ENCODE measurements around the gene THAP5. TPM values are rescaled to one million over a fixed set of nuclear protein-coding genes. Genes with fewer than 3 reads are reported as not detected.

The THAP5 gene
- polyA plus RNA-seq, 1 of the 3 experiments (the other 2 are of a cell fraction) = 4.2 TPM

DNA sequence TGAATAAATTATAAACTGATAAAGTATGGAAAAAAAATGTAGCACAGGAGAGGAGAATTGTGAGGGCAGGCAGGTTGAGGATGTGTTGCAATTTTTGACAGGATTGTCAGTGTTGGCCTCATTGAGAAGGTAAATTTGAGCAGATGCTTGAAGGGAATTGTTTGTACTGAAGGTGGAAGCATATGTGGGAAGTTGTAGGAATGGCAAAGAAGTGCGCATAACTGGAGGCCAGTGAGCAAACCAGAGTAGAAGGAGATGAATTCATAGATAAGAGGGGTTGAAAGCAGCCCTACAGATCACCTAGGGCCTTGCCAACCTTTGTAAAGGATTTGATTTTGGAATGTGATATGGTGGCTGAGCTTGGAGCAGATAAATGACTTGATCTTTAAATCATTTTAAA lies 6.6 kb upstream of the THAP5 start:
- H3K4me3 ChIP-seq (ENCODE audit: low read depth in 2 of 2, low read length in 1 of 2) = no peak overlapping the region
- H2AFZ ChIP-seq (ENCODE audit: low read depth) = no peak overlapping the region
- H3K9me3 ChIP-seq = no peaks in the 10 kb centered on the region
- no peak overlapping the region for H3K4me2 ChIP-seq
- H3K27me3 ChIP-seq (ENCODE audit: insufficient read depth) = no peaks in the 10 kb centered on the region
- POLR2A ChIA-PET = no interaction called here
- TF ChIP-seq EZH2phosphoT487 (IDR thresholded peaks at IDR 0.05; ENCODE audit: borderline replicate concordance, low read depth) (no peak), CHD2 (IDR thresholded peaks at IDR 0.05; ENCODE audit: low read length, partially characterized antibody) (no peak), FOSL2 (IDR thresholded peaks at IDR 0.05; ENCODE audit: borderline replicate concordance, low read depth) (no peak)
- TF ChIP-seq, protein P1, sequence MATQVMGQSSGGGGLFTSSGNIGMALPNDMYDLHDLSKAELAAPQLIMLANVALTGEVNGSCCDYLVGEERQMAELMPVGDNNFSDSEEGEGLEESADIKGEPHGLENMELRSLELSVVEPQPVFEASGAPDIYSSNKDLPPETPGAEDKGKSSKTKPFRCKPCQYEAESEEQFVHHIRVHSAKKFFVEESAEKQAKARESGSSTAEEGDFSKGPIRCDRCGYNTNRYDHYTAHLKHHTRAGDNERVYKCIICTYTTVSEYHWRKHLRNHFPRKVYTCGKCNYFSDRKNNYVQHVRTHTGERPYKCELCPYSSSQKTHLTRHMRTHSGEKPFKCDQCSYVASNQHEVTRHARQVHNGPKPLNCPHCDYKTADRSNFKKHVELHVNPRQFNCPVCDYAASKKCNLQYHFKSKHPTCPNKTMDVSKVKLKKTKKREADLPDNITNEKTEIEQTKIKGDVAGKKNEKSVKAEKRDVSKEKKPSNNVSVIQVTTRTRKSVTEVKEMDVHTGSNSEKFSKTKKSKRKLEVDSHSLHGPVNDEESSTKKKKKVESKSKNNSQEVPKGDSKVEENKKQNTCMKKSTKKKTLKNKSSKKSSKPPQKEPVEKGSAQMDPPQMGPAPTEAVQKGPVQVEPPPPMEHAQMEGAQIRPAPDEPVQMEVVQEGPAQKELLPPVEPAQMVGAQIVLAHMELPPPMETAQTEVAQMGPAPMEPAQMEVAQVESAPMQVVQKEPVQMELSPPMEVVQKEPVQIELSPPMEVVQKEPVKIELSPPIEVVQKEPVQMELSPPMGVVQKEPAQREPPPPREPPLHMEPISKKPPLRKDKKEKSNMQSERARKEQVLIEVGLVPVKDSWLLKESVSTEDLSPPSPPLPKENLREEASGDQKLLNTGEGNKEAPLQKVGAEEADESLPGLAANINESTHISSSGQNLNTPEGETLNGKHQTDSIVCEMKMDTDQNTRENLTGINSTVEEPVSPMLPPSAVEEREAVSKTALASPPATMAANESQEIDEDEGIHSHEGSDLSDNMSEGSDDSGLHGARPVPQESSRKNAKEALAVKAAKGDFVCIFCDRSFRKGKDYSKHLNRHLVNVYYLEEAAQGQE (IDR thresholded peaks at IDR 0.05; ENCODE audit: low read depth, low read length) = no peak
- TF ChIP-seq, protein P2, sequence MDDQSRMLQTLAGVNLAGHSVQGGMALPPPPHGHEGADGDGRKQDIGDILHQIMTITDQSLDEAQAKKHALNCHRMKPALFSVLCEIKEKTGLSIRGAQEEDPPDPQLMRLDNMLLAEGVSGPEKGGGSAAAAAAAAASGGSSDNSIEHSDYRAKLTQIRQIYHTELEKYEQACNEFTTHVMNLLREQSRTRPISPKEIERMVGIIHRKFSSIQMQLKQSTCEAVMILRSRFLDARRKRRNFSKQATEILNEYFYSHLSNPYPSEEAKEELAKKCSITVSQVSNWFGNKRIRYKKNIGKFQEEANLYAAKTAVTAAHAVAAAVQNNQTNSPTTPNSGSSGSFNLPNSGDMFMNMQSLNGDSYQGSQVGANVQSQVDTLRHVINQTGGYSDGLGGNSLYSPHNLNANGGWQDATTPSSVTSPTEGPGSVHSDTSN (IDR thresholded peaks at IDR 0.05) = no peak
- no peak overlapping the region for H3K9ac ChIP-seq
- peaks cover 29 to 50% of the 10 kb centered on the region in 2 experiments for H3K36me3 ChIP-seq (replicated peaks in 1 of 2; ENCODE audit: control insufficient read depth in 1 of 2, insufficient read depth in 2 of 2, low read length in 1 of 2)
- 100% methylated on average over 1 of the region's 1 CpG for WGBS (ENCODE audit: low lambda C conversion rate)
- CTCF ChIA-PET = interaction anchor here (3.4 kb wide), 1 partner anchor 16 kb away, joined by 15 read pairs; no protein-coding TSS in a partner anchor
- no peaks in the 10 kb centered on the region for H4K20me1 ChIP-seq (ENCODE audit: insufficient read depth)
- DNase-seq = no peak
- H3K27ac ChIP-seq (ENCODE audit: low read depth in 2 of 2, low read length in 1 of 2) = no peak overlapping the region
- peaks cover 7 to 16% of the 10 kb centered on the region in 2 experiments; a peak in 3 of 4 replicates for H3K4me1 ChIP-seq (ENCODE audit: control insufficient read depth in 1 of 2, insufficient read depth in 2 of 2, low read depth in 1 of 2, low read length in 1 of 2)
- no peaks in the 10 kb centered on the region for H3K9me2 ChIP-seq
- H3K79me2 ChIP-seq (ENCODE audit: insufficient read depth) = peaks cover 13% of the 10 kb centered on the region
- H3F3A ChIP-seq (replicated peaks; ENCODE audit: insufficient read depth) = no peaks in the 10 kb centered on the region

DNA sequence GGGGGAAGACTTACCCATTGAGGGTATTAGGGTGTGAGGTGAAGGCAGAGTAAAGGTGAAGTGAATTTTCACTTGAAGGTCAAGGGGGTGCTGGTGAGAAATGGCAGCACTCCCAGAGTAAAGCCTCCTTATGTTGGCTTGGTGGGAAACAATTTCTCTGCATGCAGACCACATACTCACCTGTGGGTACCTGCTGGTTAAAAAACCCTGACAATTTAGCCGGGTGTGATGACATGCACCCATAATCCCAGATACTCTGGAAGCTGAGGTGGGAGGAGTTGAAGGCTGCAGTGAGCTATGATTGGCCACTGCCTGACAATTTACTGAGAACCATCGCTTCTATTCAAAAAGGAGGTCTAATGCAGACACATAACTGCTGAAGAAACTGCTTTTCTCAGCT lies 5.7 kb upstream of the THAP5 start:
- TF ChIP-seq RXRA (IDR thresholded peaks at IDR 0.05; ENCODE audit: borderline replicate concordance, low read depth) (no peak), FOXM1 (IDR thresholded peaks at IDR 0.05; ENCODE audit: low read depth) (no peak)
- Histone ChIP-seq H3K27ac (ENCODE audit: low read depth in 2 of 2, low read length in 1 of 2) (no peak overlapping the region), H3K9me2 (no peaks in the 10 kb centered on the region), H3K9ac (no peak overlapping the region), H4K20me1 (ENCODE audit: insufficient read depth) (no peaks in the 10 kb centered on the region), H3K4me3 (ENCODE audit: low read depth in 2 of 2, low read length in 1 of 2) (no peak overlapping the region), H3K4me1 (ENCODE audit: control insufficient read depth in 1 of 2, insufficient read depth in 2 of 2, low read depth in 1 of 2, low read length in 1 of 2) (peaks cover 10 to 18% of the 10 kb centered on the region in 2 experiments; a peak in 3 of 4 replicates), H3K79me2 (ENCODE audit: insufficient read depth) (peaks cover 20% of the 10 kb centered on the region), H3K4me2 (no peak overlapping the region), H3K9me3 (no peaks in the 10 kb centered on the region), H3F3A (replicated peaks; ENCODE audit: insufficient read depth) (peaks cover 8% of the 10 kb centered on the region), H3K36me3 (replicated peaks in 1 of 2; ENCODE audit: control insufficient read depth in 1 of 2, insufficient read depth in 2 of 2, low read length in 1 of 2) (peaks cover 29 to 50% of the 10 kb centered on the region in 2 experiments), H3K27me3 (ENCODE audit: insufficient read depth) (no peaks in the 10 kb centered on the region), H2AFZ (ENCODE audit: low read depth) (no peak overlapping the region)
- no peak for DNase-seq
- ChIA-PET CTCF (interaction anchor here (1.4 to 3.4 kb wide), 2 partner anchors 17 to 78 kb away, joined by 3 to 15 read pairs; no protein-coding TSS in a partner anchor), POLR2A (no interaction called here)
- WGBS (ENCODE audit: low lambda C conversion rate) = 100% methylated on average over 2 of the region's 2 CpGs
